HG02943 (cell line): ENCODE data around the gene AMPH.

Experiments
- ATAC-seq: cut with Tn5 transposase; IDR thresholded peaks from one replicate; pipeline ENCODE4 v1.9.1; 2021; ENCODE audit warnings: mild to moderate bottlenecking, low read depth, moderate library complexity; ENCODE audit not compliant: unreplicated experiment

AMPH gene

DNA sequence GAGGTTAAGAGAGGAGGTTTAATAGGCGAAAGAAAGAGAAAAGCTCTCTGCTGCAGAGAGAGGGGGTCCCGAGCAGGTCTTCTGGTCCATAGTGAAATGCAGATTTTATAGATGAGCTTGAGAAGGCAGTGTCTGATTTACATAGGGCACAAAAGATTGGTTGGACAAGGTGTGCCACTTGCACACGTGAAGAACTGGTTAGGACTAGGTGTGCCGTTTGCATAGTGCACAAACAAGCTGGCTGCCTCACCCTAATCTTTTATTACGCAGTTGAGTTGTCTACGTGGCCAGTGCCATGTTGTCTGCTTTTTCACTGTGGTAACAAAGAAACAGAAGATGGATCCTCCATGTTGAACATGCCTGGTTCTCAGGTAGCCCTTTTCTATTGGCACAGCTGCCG lies 82.6 kb downstream of the AMPH start:
- ATAC-seq, result no peak

DNA sequence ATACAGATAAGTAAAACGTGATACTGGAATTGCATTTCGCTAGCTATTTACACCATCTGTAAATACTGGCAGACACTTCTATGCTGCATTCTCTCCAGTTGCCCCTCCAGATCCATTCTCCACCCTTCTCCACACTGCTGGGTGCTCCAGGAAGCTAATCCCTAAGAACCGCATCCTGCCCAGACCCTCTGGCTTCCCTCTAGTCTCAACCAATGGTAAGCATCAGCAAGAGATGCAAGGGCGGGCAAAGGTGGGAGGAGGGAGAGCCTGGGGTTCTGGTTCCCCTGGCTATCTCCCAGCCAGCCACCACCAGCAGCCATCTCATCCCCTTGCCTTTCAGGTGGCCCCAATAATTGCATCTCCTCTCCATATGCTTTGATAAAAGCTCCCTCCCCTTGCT lies 84.4 kb downstream of the AMPH start:
- ATAC-seq, result no peak

DNA sequence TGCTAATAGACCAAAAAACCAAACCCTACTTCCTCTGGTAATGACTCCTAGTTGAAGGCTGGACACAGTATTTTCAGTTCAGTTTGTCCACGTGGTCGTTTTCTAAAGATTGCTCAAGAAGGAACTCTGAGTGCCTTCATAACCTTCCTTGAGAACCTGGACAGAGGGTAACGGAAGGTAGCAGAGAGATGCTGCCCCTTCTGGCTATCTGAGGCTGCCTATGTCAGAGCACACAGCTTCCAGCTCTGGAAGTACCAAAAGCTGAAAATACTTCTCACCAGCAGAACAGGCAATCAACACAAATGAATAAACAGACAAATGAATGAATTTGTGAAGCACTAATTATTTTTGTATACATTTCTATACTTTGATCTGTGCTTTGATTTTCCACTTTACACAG lies 85.2 kb downstream of the AMPH start:
- ATAC-seq, result no peak

- no peak for ATAC-seq
These were observed 89.0 kb downstream of the AMPH start for GRCh38 chr7:38542156-38542555.

GRCh38 chr7:38541440-38541839 lies 89.7 kb downstream of the AMPH start:
- ATAC-seq, result no peak

DNA sequence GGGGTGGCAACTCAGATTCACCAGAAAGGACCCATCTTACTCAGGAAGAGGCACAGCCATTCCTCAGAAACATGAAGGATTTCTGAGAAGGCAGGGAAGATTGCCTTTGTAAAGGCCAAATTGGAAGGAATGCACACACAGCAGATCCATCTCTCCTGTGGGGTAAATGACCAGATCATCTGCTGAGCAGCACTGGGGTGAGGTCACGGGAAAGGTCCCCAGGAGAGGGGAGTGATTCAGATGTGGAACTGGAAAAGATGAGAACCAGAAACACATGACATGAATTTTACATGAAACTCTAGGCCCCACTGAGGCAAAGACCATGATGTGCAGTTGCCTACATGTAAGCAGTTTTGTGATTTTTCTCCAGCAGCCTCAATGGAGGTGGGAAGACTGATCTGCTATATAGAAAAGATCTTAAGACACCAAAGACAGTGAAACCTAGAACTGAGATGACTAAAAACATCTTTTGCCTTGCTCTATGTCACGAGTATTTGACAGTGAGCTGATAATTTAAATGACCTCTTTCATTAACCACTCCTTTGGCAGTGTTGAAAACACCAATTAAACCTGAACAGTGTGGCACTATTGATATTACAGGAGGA lies 91.6 kb downstream of the AMPH start:
- no peak for ATAC-seq

DNA sequence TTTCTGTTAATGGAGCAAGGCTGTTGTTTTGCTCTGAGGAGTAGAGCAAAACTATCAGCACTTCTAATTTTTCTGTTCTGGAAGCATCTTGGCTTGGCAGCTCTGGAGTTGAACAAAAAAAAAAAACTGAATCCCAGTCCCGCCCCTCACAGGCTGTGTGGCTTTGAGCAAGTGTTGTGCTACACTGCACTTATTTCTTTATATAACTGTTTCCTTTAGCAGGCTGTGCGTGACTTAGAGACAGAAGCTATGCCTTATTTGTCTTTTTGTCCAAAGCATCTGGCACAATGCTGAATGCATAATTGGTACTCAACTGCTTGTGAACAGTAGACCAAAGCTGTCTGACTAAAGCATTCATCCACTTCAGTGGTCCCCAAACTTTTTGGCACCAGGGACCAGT lies 96.1 kb downstream of the AMPH start:
- no peak for ATAC-seq

DNA sequence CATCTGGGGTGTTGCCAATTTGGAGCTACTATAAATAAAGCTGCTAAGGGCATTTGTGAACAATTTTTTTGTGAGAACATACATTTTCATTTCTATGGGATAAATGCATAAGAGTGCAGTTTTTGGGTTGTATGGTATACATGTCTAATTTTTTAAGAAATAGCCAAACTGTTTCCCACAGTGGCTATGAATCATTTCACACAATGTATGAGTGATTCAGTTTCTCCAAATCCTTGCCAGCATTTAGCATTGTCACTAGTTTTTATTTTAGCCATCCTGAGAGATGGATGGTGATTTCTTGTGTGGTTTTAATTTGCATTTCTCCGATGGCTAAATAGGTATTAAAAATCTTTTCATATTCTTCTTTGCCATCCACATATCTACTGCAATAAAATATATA lies 105.3 kb downstream of the AMPH start:
- no peak for ATAC-seq

DNA sequence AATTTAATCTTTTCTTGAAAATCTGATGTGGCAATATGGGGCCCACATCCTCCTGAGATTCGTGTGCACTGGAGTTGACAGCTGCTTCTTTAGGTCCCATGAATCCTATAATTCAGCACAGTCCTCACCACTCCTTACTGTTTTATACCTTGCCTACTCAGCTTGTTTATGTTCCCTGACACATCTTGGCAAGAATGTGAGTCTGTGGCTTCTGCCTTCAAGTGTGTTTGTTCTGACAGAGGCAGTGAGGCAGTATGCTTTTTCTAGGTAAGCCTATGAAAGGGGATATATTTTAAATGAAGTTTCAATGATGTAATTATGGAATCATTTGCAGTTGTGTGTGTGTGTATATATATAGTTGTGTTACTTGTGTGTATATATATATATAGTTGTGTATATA lies 106.4 kb downstream of the AMPH start:
- ATAC-seq, result no peak

DNA sequence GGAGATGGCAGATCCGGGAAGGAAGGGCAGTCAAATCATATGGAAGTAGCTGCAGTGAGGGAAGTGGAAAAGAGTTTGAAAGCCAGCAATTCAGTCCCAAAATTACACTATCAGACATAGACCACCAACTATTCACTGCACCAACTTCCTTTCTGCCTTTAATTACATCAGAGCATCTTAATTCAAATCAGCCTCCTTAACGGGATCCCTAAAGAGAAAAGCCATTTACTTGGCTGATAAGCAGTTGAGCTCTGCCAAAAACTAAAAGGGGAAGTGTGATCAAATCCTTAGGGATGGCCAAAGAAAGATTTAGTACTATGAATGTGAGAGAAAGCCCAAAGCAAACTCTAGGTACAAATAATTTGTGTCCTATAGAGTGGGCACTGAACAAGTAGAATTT lies 110.4 kb downstream of the AMPH start:
- no peak for ATAC-seq

- ATAC-seq, result no peak
These were observed 112.6 kb downstream of the AMPH start for GRCh38 chr7:38518541-38518940.

GRCh38 chr7:38512704-38513103 lies 118.5 kb downstream of the AMPH start:
- ATAC-seq, result no peak

DNA sequence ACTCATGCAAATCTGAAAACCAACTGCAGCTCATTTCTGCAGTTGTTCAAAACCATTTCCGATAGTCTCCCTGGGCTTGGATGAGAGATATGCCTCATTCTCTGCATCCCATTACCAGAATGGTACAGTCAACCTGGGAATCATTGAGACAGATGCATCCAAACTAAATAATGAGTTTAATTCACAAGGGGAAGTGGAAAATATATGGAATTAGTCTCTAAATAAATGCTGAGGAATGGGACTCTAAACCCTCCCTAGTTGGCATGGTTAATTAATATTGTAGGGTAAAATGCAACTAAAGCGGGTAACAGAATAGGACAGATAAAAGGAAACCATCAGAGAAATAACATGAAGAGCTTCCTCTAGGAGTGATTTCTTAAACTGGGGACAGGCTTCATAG lies 118.9 kb downstream of the AMPH start:
- no peak for ATAC-seq

DNA sequence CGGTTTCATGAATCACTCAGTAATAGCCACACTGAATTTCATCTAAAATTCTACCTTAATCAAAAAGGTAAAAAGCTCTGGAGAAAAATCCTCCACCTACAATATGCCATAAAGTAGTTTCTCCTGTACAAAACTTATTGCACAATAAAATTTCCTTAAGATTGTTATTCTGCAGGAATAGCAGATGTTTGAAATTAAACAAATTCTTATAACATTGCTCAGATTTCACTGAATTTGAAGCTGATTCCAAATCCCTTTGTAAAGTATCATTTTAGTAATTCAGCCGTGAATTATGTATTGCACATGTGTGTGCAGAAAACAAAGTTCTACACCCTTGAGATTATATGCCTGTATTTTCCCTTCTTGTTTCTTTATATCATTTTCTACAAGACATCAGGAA lies 123.8 kb downstream of the AMPH start:
- ATAC-seq, result no peak

- ATAC-seq, result no peak
These were observed 124.4 kb downstream of the AMPH start for GRCh38 chr7:38506756-38507155.

DNA sequence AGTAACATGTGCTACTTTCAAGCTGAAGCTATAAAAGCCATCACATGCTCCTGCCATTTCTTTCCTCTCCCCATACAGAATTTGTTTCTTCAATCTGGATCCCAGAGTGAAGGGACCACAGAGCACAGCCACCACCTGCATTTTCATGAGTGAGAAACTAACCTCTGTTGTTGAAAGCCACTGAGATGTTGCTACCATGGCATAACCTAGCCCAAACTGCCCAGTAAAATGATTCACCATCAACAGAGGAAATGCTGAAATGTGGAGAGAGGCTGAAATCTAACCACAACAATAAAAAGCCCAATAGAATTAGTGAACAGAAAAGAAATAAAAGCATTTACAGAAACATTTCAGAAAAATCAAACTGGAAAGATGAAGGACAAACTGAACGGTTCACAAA lies 125.2 kb downstream of the AMPH start:
- no peak for ATAC-seq

DNA sequence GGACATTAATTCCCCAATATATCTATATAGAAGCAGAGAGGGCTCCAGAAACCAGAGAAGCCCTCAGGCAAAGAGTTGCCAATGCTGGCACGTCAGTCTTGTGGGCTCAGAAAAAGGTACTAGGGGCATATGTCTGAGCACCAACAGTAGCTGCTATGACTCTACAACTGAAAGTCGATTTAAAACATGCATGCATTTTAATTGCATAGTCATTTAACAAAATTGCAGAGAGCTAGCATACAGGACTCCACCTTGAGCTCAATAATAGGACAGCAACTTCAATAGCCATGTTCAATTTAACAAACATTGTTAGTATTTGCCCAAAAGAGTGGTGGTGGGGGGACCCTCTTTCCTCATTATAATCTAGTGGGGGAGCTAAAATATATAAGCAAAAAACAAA lies 126.5 kb downstream of the AMPH start:
- ATAC-seq, result no peak

GRCh38 chr7:38502848-38503247 lies 128.3 kb downstream of the AMPH start:
- ATAC-seq, result no peak

- no peak for ATAC-seq
These were observed 128.9 kb downstream of the AMPH start for GRCh38 chr7:38502289-38502688.

GRCh38 chr7:38492010-38492409 lies 139.2 kb downstream of the AMPH start:
- ATAC-seq, result no peak

DNA sequence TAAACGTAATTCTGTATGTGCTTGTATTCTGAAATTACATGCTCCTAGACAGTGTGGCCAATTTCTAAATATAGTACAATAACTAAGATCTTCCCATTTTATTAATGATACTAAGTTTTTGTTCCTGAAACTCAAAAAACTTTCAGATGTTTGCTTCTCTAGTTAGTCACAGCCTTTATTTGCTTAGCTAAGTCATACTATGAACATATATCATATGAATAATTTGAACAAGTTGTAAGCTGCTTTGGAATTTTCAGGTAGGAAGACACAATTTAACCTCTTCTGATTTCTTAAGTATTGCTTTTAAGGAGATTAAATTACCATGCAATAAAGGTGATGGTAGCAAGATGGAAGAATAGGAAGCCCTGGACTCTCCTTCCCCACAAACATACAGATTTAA lies 148.7 kb downstream of the AMPH start:
- no peak for ATAC-seq

DNA sequence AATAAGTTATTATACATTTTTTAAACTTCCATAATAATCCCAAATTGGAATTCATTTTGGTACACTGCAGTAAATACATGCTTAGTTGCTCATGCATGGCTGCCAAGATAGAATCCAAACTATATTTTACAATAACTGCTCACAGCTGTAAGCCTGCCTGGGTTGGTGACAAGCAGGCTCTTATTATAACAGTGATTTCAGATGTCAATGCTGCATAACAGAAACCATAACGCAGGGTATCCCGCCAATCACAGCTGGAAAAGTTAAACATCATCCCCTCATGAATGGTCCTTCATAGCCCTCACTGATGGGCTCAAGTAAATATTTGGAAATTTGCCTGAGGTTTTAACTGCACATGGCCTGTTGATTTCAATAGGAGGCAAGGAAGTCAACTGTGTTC lies 149.8 kb downstream of the AMPH start:
- ATAC-seq, result no peak

DNA sequence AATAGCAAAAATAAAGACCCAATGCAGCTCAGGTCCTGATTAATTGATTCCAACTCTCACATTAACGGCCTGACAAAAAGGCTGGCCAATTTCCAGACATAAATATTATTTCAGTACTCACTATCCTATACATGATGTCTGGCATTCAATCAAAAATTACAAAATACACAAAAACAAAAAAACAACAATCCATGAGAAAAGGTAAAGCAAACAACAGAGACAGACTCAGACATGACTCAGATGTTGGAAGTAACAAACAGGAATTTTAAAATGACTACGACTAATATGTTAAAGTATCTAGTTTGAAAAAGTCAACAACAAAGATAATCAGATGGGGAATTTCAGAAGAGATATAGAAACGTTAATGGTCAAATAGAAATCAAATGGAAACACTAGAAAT lies 152.8 kb downstream of the AMPH start:
- no peak for ATAC-seq
